ENCODE results near the gene SLC25A38. TPM values are rescaled to one million over a fixed set of nuclear protein-coding genes. Genes with fewer than 3 reads are reported as not detected.

Gene SLC25A38
- total and polyA plus RNA-seq, 9 of the 15 experiments (the other 6 are each of a cell fraction or from before 2014, with no cell fraction given) = 13.5 to 51.1 (median 30.6) TPM

- no peak for TF ChIP-seq ZBTB34 (CRISPR knock-in tag; IDR thresholded peaks at IDR 0.05)
- 0 out of 2 replicates have a peak, but pooled peaks have one; percentile 2 for TF ChIP-seq PHF21A (IDR thresholded peaks at IDR 0.05; ENCODE audit: borderline replicate concordance, low read depth)
- 0 out of 2 replicates have a peak, but pooled peaks have one; percentile 17 for TF ChIP-seq ZNF707 (CRISPR knock-in tag; conservative IDR thresholded peaks at IDR 0.05)
- peak; percentile 100 for TF ChIP-seq MNT (conservative IDR thresholded peaks at IDR 0.05)
- peak; percentile 88; the same call in 1 of the 2 replicates for TF ChIP-seq TGIF2 (CRISPR knock-in tag; IDR thresholded peaks at IDR 0.05)
- TF ChIP-seq ZBTB11 (CRISPR knock-in tag; IDR thresholded peaks at IDR 0.05) = peak in 2 of 3 experiments; percentile 55 to 92; a peak in 3 of 6 replicates
- TF ChIP-seq TAF7 (tag; IDR thresholded peaks at IDR 0.05) = peak; percentile 98
- peak; percentile 74; the same call in 1 of the 2 replicates for TF ChIP-seq LEF1 (IDR thresholded peaks at IDR 0.05)
- TF ChIP-seq SIRT6 (IDR thresholded peaks at IDR 0.05; ENCODE audit: low read depth, low read length) = peak; percentile 68
- TF ChIP-seq HNRNPL (IDR thresholded peaks at IDR 0.05; ENCODE audit: low read depth, low read length) = peak; percentile 81
- no peak for TF ChIP-seq CCAR2 (IDR thresholded peaks at IDR 0.05; ENCODE audit: low read depth, low read length)
- TF ChIP-seq MCM3 (IDR thresholded peaks at IDR 0.05) = no peak
- TF ChIP-seq, protein P1, sequence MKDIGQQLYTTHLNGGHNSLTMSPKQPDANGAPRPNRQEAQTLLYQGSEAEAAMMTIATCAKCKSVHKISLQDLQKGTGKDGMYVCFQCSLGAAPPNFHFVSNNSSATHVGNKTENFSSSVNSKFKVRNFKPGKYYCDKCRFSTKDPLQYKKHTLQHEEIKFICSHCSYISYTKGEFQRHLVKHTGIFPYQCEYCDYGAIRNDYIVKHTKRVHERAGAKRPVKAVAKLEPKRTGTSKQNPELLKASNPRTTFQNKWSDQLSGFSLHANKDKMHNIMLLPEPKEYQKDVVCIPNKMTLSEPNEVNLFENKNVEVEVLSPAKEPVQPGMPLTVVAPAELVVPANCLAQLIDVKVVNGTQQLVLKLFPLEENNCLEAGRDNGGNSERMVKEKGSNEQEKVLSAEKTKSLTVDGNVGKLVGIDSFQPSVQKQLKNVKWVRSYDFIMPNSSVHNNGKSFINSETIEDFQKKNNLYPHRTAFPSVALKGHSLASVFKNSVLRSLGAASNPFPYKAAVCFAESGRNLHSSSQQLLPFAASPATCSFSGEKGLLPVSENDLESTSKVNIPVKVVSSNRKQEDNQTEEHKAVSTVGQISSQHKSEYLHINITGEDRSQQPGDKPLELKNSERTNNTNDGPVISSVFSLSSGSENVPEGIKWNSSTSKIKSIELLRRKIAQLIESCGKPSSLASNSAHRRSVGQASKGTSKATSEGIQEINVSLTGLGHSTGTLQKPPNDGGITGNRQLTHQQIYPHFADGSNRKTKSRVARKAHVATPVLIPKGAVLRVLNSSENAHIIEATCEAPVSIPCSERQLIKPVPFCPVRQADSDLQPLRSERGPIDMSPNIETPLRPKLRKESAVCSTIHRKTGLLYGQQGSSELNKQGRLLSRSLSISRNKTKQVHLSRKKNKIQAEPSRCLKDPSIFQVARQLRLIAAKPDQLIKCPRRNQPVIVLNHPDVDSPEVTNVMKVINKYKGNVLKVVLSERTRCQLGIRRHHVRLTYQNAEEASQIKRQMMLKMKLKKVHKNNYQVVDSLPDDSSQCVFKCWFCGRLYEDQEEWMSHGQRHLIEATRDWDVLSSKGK (CRISPR knock-in tag; IDR thresholded peaks at IDR 0.05) = no peak
- no peak for TF ChIP-seq BACH1 (tag; IDR thresholded peaks at IDR 0.05)
- 0 out of 2 replicates have a peak, but pooled peaks have one; percentile 85 for TF ChIP-seq ZNF830 (CRISPR knock-in tag; IDR thresholded peaks at IDR 0.05)
These were observed 23.4 kb downstream of the SLC25A38 start, which contains the start of gene RPSA (continued) for GRCh38 chr3:39406368-39407258.

All from K562 (cell line).